Adrenal gland (tissue), 5 donors: ENCODE measurements around the gene CACNA1B.
A peak's percentile ranks its signal among the peaks of the same experiment; 100 is the strongest.

Experiments
- CTCF ChIP-seq, 6 experiments: fragments of 450-650 bp in 4 of 6; fragments of 200-600 bp in 2 of 6; sonication (generic) in 1 of 6; IDR thresholded peaks; 1 replicate in 5 of 6; 2 replicates in 1 of 6; pipeline versions ENCODE4 v1.5.1 to v1.8.0; 2016 to 2021; ENCODE audit warnings: antibody characterized with exemption in 6 of 6, mild to moderate bottlenecking in 2 of 6, moderate library complexity in 1 of 6
- POLR2A ChIP-seq, 2 donors: fragments of 450-650 bp; IDR thresholded peaks; one replicate each; pipeline ENCODE4 v1.6.1; 2017; ENCODE audit warnings: antibody characterized with exemption in 2 of 2, mild to moderate bottlenecking in 2 of 2, moderate library complexity in 1 of 2
- donor health status: DM: no; HTN: no; CAD: no.

- TF ChIP-seq CTCF (IDR thresholded peaks at IDR 0.05), result peak in 3 of 6 experiments; percentile 25 to 35 (median 31)
- no peak for TF ChIP-seq POLR2A (IDR thresholded peaks at IDR 0.05)
These were observed 144.6 kb downstream of the CACNA1B start for GRCh38 chr9:138022121-138022741.
